ENCODE results near the gene KPNB1. TPM values are rescaled to one million over a fixed set of nuclear protein-coding genes. Genes with fewer than 3 reads are reported as not detected.
A peak's percentile ranks its signal among the peaks of the same experiment; 100 is the strongest.

Gene KPNB1
- total and polyA plus RNA-seq, 7 donors, result 78.0 to 323 (median 192) TPM

DNA sequence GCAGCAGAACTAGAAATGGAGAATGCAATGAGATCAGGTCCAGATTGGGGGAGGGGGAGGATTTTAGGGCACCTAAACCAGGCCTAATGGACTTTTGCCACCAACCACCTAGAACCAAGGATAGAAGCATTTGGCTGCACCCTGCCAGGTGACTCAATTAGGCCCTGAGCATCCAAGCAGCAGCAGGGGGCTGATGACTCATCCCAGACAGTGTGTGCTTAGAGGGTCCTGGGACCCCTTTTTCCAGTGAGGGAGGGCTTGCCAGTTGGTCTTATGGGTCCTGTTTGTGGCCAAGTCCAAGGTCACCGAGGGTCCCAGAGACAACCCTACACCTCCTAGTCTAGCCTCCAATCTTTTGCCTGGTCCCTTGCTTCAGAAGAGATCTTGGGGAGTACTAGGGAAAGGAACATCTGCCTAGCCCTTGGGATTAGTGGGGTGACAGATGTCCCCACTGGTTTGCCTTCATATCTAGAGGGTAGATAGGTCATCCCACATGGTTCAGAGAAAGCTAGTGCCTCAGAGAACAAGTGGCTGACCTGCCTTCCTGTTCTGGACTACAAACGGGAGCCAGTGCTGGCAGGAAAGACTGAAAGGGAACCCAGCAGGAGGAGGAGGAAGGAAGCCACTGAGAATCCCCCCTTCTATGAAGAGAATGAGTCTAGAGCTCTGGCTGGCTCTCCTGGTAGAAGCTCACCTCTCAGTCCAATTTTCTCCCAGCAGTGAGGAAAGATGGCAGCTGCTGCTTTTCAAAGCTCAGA is 42.6 kb downstream of the KPNB1 start:
- no peak for ATAC-seq
- intact Hi-C loops (cut with DNase I), result no loop called here
- Histone ChIP-seq H3K4me1 (peaks cover 20% of the 10 kb centered on the region), H3K9me3 (no peaks in the 10 kb centered on the region), H3K27ac (no peak overlapping the region), H3K27me3 (ENCODE audit: insufficient read depth in 3 of 3, low read length in 2 of 3) (no peaks in the 10 kb centered on the region), H3K4me3 (peak overlapping the region; percentile 98), H3K36me3 (ENCODE audit: insufficient read depth in 1 of 2, low read depth in 1 of 2) (peaks cover 0 to 8% of the 10 kb centered on the region in 2 donors)
- TF ChIP-seq, protein P1, sequence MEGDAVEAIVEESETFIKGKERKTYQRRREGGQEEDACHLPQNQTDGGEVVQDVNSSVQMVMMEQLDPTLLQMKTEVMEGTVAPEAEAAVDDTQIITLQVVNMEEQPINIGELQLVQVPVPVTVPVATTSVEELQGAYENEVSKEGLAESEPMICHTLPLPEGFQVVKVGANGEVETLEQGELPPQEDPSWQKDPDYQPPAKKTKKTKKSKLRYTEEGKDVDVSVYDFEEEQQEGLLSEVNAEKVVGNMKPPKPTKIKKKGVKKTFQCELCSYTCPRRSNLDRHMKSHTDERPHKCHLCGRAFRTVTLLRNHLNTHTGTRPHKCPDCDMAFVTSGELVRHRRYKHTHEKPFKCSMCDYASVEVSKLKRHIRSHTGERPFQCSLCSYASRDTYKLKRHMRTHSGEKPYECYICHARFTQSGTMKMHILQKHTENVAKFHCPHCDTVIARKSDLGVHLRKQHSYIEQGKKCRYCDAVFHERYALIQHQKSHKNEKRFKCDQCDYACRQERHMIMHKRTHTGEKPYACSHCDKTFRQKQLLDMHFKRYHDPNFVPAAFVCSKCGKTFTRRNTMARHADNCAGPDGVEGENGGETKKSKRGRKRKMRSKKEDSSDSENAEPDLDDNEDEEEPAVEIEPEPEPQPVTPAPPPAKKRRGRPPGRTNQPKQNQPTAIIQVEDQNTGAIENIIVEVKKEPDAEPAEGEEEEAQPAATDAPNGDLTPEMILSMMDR (IDR thresholded peaks at IDR 0.05), result no peak
- no peak for DNase-seq
- 55 to 74% (median 56%) methylated on average over 2 of the region's 2 CpGs for whole genome bisulfite sequencing, 3 donors

DNA sequence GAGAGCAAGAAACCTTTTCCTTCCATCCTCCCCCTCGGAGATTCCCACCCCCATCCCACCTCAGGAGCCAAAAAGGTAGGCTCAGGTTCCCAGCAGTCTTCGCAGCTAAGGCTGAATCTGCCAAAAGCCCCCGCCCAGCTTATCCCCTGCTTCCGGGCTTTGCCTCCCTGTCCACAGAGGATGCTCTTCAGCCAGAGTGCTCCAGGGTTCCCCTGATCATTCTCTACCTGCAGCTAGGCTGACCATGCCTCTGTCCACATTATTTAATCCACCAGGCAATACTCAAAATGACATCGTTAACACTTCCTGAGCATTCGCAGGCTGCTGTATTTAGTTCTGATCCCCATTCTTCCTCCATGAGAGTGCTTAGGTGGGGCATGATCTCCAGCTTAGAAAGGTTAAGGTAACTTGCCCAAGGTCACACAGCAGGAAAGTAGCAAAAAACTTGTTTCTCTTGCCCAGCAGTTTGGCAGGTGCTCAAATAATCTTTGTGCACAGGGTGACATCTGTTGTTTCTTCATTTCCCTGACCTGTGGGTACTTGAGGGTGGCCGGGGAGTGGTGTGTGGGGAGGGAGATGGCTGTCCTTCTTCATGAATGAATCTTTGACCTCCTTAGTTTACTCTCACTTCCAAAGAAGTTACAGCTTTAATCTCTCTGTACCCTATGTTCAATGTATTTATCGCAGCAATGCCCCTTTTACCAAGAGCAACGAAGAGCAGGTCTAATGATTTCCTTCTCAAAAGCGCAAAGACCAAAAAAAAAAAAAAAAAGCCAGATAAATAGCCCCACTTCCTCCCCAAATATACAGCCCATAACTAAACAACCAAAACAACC is 43.4 kb downstream of the KPNB1 start:
- Histone ChIP-seq H3K9me3 (no peaks in the 10 kb centered on the region), H3K4me1 (peaks cover 12% of the 10 kb centered on the region), H3K36me3 (ENCODE audit: insufficient read depth in 1 of 2, low read depth in 1 of 2) (peaks cover 0 to 8% of the 10 kb centered on the region in 2 donors), H3K4me3 (peak overlapping the region; percentile 98), H3K27ac (peak overlapping the region; percentile 89), H3K27me3 (ENCODE audit: insufficient read depth in 3 of 3, low read length in 2 of 3) (no peaks in the 10 kb centered on the region)
- WGBS, 3 donors, result 24 to 28% (median 28%) methylated on average over 10 of the region's 10 CpGs
- TF ChIP-seq, protein P1 (IDR thresholded peaks at IDR 0.05), result no peak
- DNase-seq, result no peak
- intact Hi-C loops (cut with DNase I), result no loop called here
- no peak for ATAC-seq

DNA sequence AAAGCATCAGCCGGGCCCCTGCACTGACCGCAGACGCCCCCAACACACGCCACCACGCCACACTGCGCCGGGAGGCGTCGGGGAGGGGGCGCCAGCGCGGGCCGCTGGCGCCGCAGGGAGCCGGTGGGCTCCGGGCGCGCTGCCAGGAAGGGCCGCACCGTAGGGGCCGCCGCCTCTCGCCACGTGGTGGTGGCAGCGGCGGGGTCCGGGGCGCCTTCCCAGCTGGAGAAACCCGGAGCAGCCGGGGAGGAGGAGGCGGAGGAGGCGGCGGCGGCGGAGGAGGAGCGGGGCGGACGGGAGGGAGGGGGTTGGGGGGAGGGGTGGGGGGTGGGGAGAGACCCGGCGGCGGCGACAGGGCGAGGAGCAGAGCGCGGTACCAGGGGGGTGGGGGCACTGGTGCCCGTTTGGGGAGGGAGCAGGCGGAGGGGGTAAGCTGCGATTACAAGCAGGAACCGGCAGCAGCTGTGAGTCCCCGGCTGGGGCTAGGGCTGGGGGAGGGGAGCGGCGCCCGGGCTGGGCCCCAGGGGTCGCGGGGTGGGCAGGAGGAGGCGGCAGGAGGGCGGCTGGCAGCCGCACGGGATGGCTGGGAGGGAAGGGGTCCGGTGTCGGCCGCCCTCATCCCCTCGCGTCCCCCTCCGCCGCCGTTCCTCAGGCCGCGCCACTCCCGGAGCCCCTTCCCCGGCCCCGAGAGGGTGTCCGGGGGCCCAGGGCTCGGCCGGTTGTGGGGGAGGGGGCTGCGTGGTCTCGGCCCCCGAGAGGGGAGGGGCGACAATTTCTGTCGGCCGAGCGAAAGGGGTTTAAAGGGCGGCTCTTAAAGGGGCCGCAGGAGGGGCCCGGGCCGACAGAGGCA is 44.2 kb downstream of the KPNB1 start, which contains the start of gene TBKBP1:
Gene TBKBP1, plus strand, starts transcription at position 431 of the 850 bp plus-strand sequence. CDS start 1,952 bp downstream, outside the sequence.
- peaks cover 0 to 8% of the 10 kb centered on the region in 2 donors for H3K36me3 ChIP-seq (ENCODE audit: insufficient read depth in 1 of 2, low read depth in 1 of 2)
- H3K27me3 ChIP-seq (ENCODE audit: insufficient read depth in 3 of 3, low read length in 2 of 3), result no peaks in the 10 kb centered on the region
- TF ChIP-seq, protein P1 (IDR thresholded peaks at IDR 0.05), result no peak
- peak within 1 kb of the TSS; percentile 89 for H3K27ac ChIP-seq
- H3K4me3 ChIP-seq, result peak within 1 kb of the TSS; percentile 98
- intact Hi-C loops (cut with DNase I), result no loop called here
- peaks cover 12% of the 10 kb centered on the region for H3K4me1 ChIP-seq
- no peaks in the 10 kb centered on the region for H3K9me3 ChIP-seq
- 0 to 1% (median 0%) methylated on average over 39 to 83 of the region's 87 CpGs for WGBS, 3 donors
- ATAC-seq (peak; percentile 49 to 70 (median 62)), DNase-seq (peak; percentile 59 to 79)

DNA sequence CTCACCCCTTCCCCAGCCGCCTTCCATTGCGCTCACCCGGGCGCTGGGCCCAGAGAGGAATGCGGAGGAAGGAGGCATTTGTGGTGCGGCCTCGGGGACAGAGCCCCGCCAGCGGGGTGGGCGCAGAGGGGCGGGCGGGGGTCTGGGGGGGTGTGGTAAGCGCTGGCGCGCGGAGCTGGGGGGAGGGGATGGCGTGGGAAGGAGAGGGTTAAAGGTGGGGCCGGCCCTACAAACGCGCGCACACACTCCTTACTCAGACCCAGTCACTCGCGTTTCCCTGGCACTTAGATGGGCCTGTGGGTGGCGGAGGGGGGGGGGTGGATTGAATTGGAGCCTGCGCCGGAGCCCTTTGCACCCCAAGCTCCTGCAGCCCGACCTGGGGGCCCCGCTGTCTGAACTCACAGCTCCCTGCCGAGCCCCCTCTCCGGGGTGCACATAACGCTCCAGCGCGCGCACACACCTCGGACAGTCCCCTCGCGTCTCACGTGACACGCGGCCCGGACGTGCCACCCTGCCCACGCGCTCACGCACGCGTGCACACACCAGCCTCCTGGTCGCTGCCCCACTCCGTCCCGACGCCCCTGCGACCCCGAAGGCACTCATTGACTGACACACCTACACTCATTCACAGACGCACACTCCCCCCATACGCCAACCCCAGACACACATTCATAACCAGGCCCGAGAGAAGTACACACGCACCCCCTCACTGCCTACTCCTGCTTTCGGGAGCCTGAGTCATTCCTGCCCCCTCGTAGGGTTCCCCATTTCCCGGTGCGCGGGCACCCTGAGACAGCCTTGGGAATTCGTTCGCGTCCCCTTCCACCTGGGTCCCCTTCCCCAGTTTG is 45.1 kb downstream of the KPNB1 start:
- ATAC-seq, result peak; percentile 69 to 84 (median 74)
- peaks cover 12% of the 10 kb centered on the region for H3K4me1 ChIP-seq
- DNase-seq, result peak; percentile 76 to 84
- peaks cover 0 to 16% of the 10 kb centered on the region in 2 donors for H3K36me3 ChIP-seq (ENCODE audit: insufficient read depth in 1 of 2, low read depth in 1 of 2)
- peak overlapping the region; percentile 89 for H3K27ac ChIP-seq
- TF ChIP-seq, protein P1 (IDR thresholded peaks at IDR 0.05), result no peak
- H3K4me3 ChIP-seq, result peak overlapping the region; percentile 98
- H3K27me3 ChIP-seq (ENCODE audit: insufficient read depth in 3 of 3, low read length in 2 of 3), result no peaks in the 10 kb centered on the region
- intact Hi-C loops (cut with DNase I), result loop anchor here (5.0 kb wide), 2 partner anchors 107 to 112 kb away; no protein-coding TSS in a partner anchor
- H3K9me3 ChIP-seq, result no peaks in the 10 kb centered on the region
- 4 to 7% (median 6%) methylated on average over 29 to 65 of the region's 65 CpGs for WGBS, 3 donors
